HG02938 (cell line): ENCODE data around the gene TLX1.
"Not testable (repeated sequence)": the region's sequence is repeated elsewhere in the genome, so short reads cannot be mapped to it uniquely, and the experiment has no call there.

Source experiments
- ATAC-seq: cut with Tn5 transposase; IDR thresholded peaks from one replicate; pipeline ENCODE4 v1.9.1; 2021; ENCODE audit warnings: mild to moderate bottlenecking, moderate library complexity; ENCODE audit not compliant: unreplicated experiment

TLX1 gene

GRCh38 chr10:101146392-101147251 is 15.5 kb downstream of the TLX1 start:
- ATAC-seq: no peak

DNA sequence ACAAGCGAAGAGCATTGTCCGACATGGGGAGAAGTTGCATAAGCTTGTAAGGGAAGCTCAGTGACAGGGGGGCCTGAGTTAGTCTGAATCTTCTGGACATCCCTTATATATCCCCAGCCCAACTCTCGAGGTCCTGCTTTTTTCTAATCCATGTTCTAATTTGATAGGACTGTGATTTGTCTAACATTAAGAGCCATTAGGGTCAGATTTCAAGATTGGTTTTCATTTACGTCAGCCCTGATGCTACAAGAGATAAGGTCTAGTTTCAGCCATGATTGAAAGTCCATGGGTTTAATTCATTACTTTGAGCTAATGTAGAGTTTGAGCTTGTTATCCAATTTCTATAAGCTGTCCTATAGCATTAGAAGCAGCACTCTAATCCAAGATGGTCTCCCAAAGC is 20.3 kb downstream of the TLX1 start:
- no peak for ATAC-seq

GRCh38 chr10:101152316-101152715 is 21.2 kb downstream of the TLX1 start:
- ATAC-seq: no peak

DNA sequence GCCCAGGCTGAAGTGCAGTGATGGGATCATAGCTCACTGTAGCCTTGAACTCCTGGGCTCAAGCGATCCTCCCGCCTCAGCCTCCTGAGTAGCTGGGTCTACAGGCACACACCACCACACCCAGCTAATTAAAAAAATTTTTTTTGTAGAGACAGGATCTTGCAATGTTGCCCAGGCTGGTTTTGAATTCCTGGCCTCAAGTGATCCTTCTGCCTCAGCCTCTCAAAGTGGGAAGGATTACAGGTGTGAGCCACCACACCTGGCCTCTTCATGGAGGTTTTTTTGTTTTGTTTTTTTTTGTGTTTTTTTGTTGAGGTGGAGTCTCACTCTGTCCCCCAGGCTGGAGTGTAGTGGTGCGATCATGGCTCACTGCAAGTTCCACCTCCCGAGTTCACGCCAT is 23.4 kb downstream of the TLX1 start:
- not testable (repeated sequence) for ATAC-seq

DNA sequence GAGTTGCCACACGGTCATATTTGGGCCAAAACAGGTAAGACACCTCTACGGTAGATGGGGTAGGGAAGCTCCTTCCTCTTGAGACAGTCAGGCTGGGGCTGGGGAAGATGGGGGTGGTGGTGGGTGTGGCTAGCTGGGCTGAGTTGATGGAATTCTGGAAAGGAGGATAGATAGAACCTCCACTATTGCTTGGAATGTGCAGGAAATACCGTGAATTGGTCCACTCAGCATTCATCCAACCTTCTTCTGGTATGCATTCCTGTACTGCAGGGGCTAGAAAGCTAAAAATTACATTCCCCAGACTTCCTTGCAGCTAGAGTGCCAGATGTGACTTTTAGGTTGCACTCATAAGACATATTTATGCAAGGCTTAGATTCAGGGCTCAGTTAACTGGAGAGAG is 24.8 kb downstream of the TLX1 start:
- ATAC-seq: no peak

DNA sequence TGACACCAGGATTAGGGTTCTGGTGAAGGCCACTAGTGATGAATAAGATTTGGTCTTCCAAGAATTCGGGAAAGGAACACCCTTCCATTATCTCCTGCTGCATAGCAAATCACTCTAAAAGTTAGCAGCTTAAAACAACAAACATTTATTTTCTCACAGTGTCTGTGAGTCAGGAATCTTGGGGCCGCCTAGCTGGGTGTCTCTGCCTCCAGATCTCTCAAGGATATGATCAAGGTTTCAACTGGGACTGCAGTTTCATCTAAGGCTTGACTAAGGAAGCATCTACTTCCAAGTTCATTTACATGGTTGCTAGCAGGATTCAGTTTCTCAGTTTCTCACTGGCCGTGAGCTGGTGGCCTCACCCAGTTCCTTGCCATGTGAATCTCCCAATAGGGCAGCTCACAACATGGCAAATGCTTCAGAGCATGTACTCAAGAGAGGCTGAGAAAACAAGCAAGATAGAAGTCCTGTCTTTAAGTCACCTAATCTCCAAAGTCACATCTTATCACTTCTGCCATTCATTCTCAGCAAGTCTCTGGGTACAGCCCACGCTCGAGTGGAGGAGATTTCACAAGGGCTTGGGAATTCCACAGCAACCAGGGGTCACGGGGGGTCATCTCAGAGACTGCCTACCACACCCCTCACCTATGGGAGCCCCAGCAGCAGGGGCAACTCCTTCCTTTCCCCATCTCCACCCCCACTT is 26.8 kb downstream of the TLX1 start:
- ATAC-seq: no peak

GRCh38 chr10:101158459-101159058 is 27.5 kb downstream of the TLX1 start:
- ATAC-seq: no peak

DNA sequence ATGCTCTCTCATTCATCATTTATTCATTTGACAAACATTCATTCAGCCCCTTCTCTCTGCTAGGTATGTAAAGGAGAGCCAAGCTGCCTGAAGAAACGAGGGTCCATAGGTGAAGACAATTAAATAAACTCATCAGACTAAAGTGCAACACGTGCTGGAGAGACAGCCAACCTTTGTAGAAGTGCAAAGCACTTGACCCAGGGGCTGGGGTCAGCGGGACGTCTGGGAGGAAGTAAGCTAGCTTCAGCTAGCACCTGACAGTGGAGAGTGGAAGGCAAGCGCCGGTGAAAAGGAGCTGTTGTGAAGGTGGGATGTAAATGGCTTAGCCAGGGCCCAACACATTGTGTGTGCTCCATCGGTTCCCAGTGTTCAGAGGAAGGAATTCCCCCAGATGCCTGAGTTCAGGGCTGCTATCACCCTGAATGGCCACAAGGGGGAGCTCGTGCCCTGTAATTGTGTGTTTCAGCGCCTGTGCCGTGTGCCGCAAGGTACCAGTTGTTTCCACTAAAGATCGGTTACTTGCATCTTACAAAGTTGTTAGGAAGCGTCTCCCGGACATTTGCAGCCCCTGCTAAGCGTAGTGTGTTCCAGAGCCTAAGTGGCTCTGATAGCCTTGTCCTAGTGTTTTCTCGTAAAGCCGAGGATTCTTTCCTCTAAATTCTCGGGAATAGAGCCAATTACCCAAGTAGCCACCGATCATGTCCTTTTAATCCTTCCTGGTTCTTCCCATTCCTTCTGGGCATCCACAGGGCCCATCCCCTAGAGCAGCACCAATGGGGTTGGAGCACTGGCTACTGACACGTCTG is 30.6 kb downstream of the TLX1 start:
- ATAC-seq: no peak

DNA sequence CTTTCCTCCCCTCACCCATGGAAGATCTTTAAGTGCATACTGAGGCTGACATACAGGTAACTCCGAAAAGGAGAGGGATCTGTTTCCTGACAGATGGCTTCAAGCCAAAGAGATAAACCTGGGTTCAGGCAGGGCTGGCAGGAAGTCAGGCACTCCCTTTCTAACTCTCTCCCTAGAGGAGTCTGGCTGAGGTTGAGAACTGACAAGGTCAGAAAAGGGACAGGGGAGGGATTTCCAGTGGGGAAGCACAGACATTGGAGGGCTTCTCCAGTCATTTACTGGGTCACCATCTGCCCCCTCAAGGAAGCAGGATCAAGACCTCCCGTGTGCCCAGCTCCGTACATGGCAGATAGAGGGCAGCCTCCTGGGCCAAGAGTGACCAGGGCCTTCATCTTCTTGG is 31.6 kb downstream of the TLX1 start:
- ATAC-seq: no peak

DNA sequence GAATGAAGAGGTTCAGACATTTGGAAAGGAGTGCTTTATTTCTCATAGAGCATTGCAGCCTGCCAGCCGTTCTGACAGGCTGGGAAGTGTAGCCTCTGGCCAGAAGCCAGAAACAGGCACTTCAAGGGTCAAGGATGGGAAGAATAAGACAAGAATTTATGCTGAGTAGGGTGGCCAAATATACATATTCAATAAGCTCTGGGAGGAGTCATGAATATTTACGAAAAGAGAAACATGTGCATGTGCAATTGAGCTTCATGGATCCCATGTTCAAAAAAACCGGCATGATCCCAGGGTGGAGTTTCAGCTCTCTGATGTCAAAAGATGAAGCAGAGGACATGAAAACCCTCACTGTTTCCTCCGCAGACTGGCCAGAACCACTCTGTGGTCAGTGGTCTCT is 32.9 kb downstream of the TLX1 start:
- ATAC-seq: no peak

GRCh38 chr10:101165736-101166135 is 34.6 kb downstream of the TLX1 start:
- ATAC-seq: no peak

- no peak for ATAC-seq
Measured at GRCh38 chr10:101166430-101166829, 35.3 kb downstream of the TLX1 start.

DNA sequence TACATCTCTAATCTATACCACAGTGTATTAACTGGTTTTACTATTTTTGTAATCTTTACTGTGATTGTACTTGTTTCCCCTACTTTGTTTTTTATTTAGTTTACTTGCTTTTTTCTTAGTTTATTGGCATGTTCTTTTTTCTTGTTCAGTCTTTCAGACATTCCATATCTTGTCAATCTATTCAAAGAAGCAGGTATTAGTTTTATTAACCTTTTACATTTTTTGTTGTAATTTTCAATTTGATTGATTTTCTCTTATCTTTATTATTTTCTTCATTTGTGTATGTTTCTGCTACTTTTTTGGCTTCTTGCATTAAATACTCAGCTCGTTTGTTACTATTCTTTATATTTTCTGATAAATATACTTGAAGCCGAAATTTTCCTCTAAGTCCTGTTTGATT is 41.6 kb downstream of the TLX1 start:
- ATAC-seq: no peak

GRCh38 chr10:101174319-101174718 is 43.2 kb downstream of the TLX1 start:
- no peak for ATAC-seq

DNA sequence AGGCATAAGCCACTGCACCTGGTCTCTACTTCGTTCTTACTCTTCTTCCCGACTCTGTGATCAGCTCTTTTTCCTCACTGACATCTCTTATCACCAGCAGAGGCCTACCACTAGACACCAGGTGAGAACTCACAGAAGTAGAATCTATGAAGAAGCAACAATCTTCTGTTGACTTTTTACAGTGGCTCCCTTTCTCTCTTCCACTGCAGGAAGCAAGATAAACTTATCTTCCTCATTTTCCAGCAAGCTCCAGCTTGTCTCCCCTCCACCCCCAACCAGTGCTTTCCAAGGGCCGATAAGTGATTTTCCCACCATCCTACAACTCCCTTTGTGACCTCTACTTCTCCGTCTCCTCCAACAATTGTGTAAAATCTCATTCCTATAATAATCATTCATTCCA is 45.5 kb downstream of the TLX1 start:
- no peak for ATAC-seq

GRCh38 chr10:101182936-101183335 is 51.8 kb downstream of the TLX1 start:
- no peak for ATAC-seq

- no peak for ATAC-seq
Measured at GRCh38 chr10:101183458-101184183, 52.5 kb downstream of the TLX1 start.
